B cell (primary cell): Measurements from ENCODE around the gene RFC4. TPM values are rescaled to one million over a fixed set of nuclear protein-coding genes. Genes with fewer than 3 reads are reported as not detected.

Experiments
- ATAC-seq: fragments of 200-7000 bp; cut with Tn5 transposase; one replicate; pipeline ENCODE4 v1.10.0; 2021; ENCODE audit warnings: low read depth, mild to moderate bottlenecking, moderate number of reproducible peaks, moderate library complexity
- CTCF ChIA-PET: fragments of 350-600 bp; sonication (Branson Sonifier 250); formaldehyde crosslinking; loops from one replicate; lab custom pipeline; 2021; ENCODE audit warnings: antibody characterized with exemption, inconsistent platforms; lab: Charles Lee
- POLR2A ChIA-PET: fragments of 350-600 bp; sonication (Branson Sonifier 250); formaldehyde crosslinking; loops from one replicate; lab custom pipeline; 2021; ENCODE audit warnings: antibody characterized with exemption; lab: Charles Lee
- DNase-seq: peaks from one replicate; pipeline ENCODE4 v3.0.0; 2013
- H2AFZ ChIP-seq: 2 replicates; pipeline ENCODE4 v1.6.1; 2012; ENCODE audit warnings: mild to moderate bottlenecking, low read depth, low read length; ENCODE audit not compliant: insufficient read depth, poor library complexity, severe bottlenecking
- H3K27ac ChIP-seq, 2 donors: 1 replicate in 1 of 2; 2 replicates in 1 of 2; pipeline ENCODE4 v1.5.1; 2012 to 2013; ENCODE audit warnings: low read length in 2 of 2, mild to moderate bottlenecking in 2 of 2, moderate library complexity in 1 of 2
- H3K27me3 ChIP-seq, 4 experiments: fragments of 200-600 bp in 1 of 4; sonication (generic) in 1 of 4; replicated peaks in 1 of 4; 1 replicate in 2 of 4; 2 replicates in 2 of 4; pipeline versions ENCODE4 v1.6.1 to v1.7.0; 2013 to 2016; ENCODE audit warnings: low read length in 3 of 4, mild to moderate bottlenecking in 2 of 4, mixed read lengths in 1 of 4, moderate library complexity in 1 of 4; ENCODE audit not compliant: insufficient read depth in 4 of 4, control insufficient read depth in 3 of 4; ENCODE audit errors: control extremely low read depth in 1 of 4
- H3K36me3 ChIP-seq, 2 experiments: replicated peaks in 1 of 2; 1 replicate in 1 of 2; 2 replicates in 1 of 2; pipeline versions ENCODE4 v1.6.1 to v1.7.1; 2013; ENCODE audit warnings: low read length in 1 of 2; ENCODE audit not compliant: insufficient read depth in 2 of 2, control insufficient read depth in 1 of 2; ENCODE audit errors: control extremely low read depth in 1 of 2, extremely low read depth in 1 of 2
- H3K4me1 ChIP-seq, 2 donors: fragments of 200-600 bp in 1 of 2; sonication (generic) in 1 of 2; 1 replicate in 1 of 2; 2 replicates in 1 of 2; pipeline versions ENCODE4 v1.5.1 to v1.6.1; 2013 to 2017; ENCODE audit warnings: low read length in 2 of 2; ENCODE audit not compliant: control insufficient read depth in 2 of 2, insufficient read depth in 2 of 2
- H3K4me2 ChIP-seq: replicated peaks from 2 replicates; pipeline ENCODE3; 2012; ENCODE audit warnings: mild to moderate bottlenecking, low read depth, low read length; ENCODE audit not compliant: poor library complexity, severe bottlenecking
- H3K4me3 ChIP-seq, 5 experiments: fragments of 200-600 bp in 1 of 5; sonication (generic) in 1 of 5; 1 replicate in 3 of 5; 2 replicates in 2 of 5; pipeline versions ENCODE4 v1.5.1 to v1.7.0; 2011 to 2016; ENCODE audit warnings: low read length in 4 of 5, mild to moderate bottlenecking in 4 of 5, low read depth in 2 of 5, control low read depth in 1 of 5, moderate library complexity in 1 of 5; ENCODE audit not compliant: insufficient read depth in 1 of 5; ENCODE audit errors: control extremely low read depth in 1 of 5, extremely low read depth in 1 of 5
- H3K79me2 ChIP-seq: fragments of 200-600 bp; sonication (generic); one replicate; pipeline ENCODE4 v1.6.0; 2016; ENCODE audit warnings: low read length; ENCODE audit not compliant: control insufficient read depth, insufficient read depth
- H3K9ac ChIP-seq: fragments of 200-600 bp; sonication (generic); 2 replicates; pipeline ENCODE4 v1.6.1; 2017; ENCODE audit warnings: mild to moderate bottlenecking, low read length, moderate library complexity
- H3K9me3 ChIP-seq, 3 donors: one replicate each; pipeline versions ENCODE4 v1.6.1 to v1.7.1; 2013; ENCODE audit warnings: low read length in 2 of 3; ENCODE audit not compliant: control insufficient read depth in 2 of 3, insufficient read depth in 1 of 3; ENCODE audit errors: control extremely low read depth in 1 of 3
- H4K20me1 ChIP-seq: 2 replicates; pipeline ENCODE4 v1.6.0; 2012; ENCODE audit warnings: mild to moderate bottlenecking, low read length; ENCODE audit not compliant: insufficient read depth, control insufficient read depth, poor library complexity, severe bottlenecking
- H3K27ac Mint-ChIP-seq: one replicate; pipeline ENCODE4 v1.8.0; 2021; ENCODE audit warnings: mixed read lengths
- H3K27me3 Mint-ChIP-seq: one replicate; pipeline ENCODE4 v1.8.0; 2021; ENCODE audit warnings: mixed read lengths
- H3K4me1 Mint-ChIP-seq: one replicate; pipeline ENCODE4 v1.8.0; 2021; ENCODE audit warnings: mixed read lengths
- H3K4me3 Mint-ChIP-seq: one replicate; pipeline ENCODE4 v1.8.0; 2021; ENCODE audit warnings: mixed read lengths
- H3K9me3 Mint-ChIP-seq: one replicate; pipeline ENCODE4 v1.8.0; 2022; ENCODE audit warnings: mixed read lengths; ENCODE audit not compliant: insufficient read depth
- EZH2 ChIP-seq: IDR thresholded peaks from 2 replicates; pipeline ENCODE4 v1.6.1; 2012; ENCODE audit warnings: borderline replicate concordance, low read depth, mild to moderate bottlenecking, moderate library complexity, low read length; ENCODE audit not compliant: insufficient read depth, poor library complexity, severe bottlenecking
- WGBS: methylation state at CpG from one replicate; pipeline ENCODE4 v1.1.5; 2013; ENCODE audit warnings: missing lambda C conversion rate; ENCODE audit not compliant: insufficient coverage; 5-methylcytosine and 5-hydroxymethylcytosine counted together
- intact Hi-C: fragments of 100-400 bp; cut with micrococcal nuclease; formaldehyde crosslinking; loops from one replicate; pipeline ENCODE4 v1.10.0; 2022
- polyA plus RNA-seq: library from polyadenylated mRNA; depleted of rRNA; stranded (reverse); fragments of >200 nt; gene quantifications from 2 replicates; pipeline ENCODE4 v1.2.3, GENCODE V29; 2012
- total RNA-seq, 2 donors: library from RNA; stranded (reverse); fragments of 120-200 nt in 1 of 2; gene quantifications; 1 replicate in 1 of 2; 2 replicates in 1 of 2; pipeline versions ENCODE4 v1.2.3 to v1.2.4, GENCODE V29; 2013 to 2022
- TF ChIP-seq, protein P1 (sequence below): fragments of 200-600 bp; IDR thresholded peaks from one replicate; pipeline ENCODE4 v1.8.0; 2022; ENCODE audit warnings: antibody characterized with exemption, mild to moderate bottlenecking

The RFC4 gene
- total and polyA plus RNA-seq, 2 donors (not counting 1 experiment from before 2014, with no cell fraction given), result 17.8 to 20.5 TPM

DNA sequence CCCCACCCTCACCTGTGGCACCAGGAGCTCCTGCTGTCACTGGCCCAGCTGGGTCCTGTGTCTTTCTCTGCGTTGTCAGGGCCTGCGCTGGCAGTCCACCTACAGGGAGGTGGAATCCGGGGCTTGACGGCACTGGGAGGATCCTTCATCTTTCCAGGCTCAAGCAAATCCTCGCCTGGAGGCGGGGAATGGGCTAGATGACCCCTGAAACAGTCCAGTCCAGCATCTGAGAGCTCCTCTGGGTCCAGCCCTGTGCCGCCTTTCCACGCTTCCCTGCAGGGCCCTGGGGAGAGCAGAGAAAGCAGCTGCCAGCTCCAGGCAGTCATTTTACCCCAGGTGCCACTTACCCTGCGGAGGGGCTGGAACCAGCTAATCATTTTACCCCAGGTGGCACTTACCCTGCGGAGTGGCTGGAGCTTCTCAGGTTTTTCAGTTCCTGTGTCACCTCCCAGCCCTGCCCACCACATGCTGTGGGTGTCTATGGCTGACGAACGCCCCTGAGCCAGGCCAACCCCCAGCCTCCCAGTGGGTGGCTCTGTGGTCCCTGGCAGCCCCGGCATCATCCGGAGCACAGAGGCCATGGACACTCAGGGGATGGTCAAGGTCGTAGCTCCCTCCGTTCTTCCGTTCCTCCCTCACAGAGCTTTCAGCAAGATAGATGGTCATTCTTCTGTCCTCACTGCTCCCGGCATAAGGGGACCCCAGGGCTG is 18.3 kb upstream of the RFC4 start:
- peaks cover 0 to 49% (median 25%) of the 10 kb centered on the region in 4 experiments for H3K27me3 ChIP-seq
- peaks cover 21% of the 10 kb centered on the region for H3K4me1 Mint-ChIP-seq
- no peaks in the 10 kb centered on the region for H3K36me3 ChIP-seq
- ATAC-seq (no peak), DNase-seq (no peak)
- no peaks in the 10 kb centered on the region for H4K20me1 ChIP-seq
- peaks cover 0 to 4% (median 0%) of the 10 kb centered on the region in 3 donors for H3K9me3 ChIP-seq
- no peak for TF ChIP-seq EZH2
- TF ChIP-seq, protein P1, sequence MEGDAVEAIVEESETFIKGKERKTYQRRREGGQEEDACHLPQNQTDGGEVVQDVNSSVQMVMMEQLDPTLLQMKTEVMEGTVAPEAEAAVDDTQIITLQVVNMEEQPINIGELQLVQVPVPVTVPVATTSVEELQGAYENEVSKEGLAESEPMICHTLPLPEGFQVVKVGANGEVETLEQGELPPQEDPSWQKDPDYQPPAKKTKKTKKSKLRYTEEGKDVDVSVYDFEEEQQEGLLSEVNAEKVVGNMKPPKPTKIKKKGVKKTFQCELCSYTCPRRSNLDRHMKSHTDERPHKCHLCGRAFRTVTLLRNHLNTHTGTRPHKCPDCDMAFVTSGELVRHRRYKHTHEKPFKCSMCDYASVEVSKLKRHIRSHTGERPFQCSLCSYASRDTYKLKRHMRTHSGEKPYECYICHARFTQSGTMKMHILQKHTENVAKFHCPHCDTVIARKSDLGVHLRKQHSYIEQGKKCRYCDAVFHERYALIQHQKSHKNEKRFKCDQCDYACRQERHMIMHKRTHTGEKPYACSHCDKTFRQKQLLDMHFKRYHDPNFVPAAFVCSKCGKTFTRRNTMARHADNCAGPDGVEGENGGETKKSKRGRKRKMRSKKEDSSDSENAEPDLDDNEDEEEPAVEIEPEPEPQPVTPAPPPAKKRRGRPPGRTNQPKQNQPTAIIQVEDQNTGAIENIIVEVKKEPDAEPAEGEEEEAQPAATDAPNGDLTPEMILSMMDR, result no peak
- CTCF ChIA-PET, result interaction anchor here (0.8 to 5.0 kb wide), 5 partner anchors 19 to 341 kb away, joined by 3 to 61 read pairs (median 4); no protein-coding TSS in a partner anchor
- peaks cover 24 to 28% of the 10 kb centered on the region in 2 donors for H3K4me1 ChIP-seq
- peak overlapping the region; percentile 50 for H3K27ac Mint-ChIP-seq
- no peaks in the 10 kb centered on the region for H3K9me3 Mint-ChIP-seq
- H3K27me3 Mint-ChIP-seq, result peaks cover 30% of the 10 kb centered on the region
- no peak overlapping the region for H3K27ac ChIP-seq
- H2AFZ ChIP-seq, result no peak overlapping the region
- peak overlapping the region; percentile 61 for H3K4me3 Mint-ChIP-seq
- no peak overlapping the region for H3K4me3 ChIP-seq
- POLR2A ChIA-PET, result interaction anchor here (0.5 to 1.3 kb wide), 3 partner anchors 40 to 240 kb away, joined by 3 read pairs; no protein-coding TSS in a partner anchor
- peaks cover 2% of the 10 kb centered on the region for H3K79me2 ChIP-seq
- 69% methylated on average over 18 of the region's 18 CpGs for WGBS
- intact Hi-C loops, result loop anchor here (5.0 to 10.0 kb wide), 3 partner anchors 203 to 720 kb away; partner anchors contain the start of gene ETV5
- H3K9ac ChIP-seq, result no peak overlapping the region
- H3K4me2 ChIP-seq, result no peak overlapping the region

DNA sequence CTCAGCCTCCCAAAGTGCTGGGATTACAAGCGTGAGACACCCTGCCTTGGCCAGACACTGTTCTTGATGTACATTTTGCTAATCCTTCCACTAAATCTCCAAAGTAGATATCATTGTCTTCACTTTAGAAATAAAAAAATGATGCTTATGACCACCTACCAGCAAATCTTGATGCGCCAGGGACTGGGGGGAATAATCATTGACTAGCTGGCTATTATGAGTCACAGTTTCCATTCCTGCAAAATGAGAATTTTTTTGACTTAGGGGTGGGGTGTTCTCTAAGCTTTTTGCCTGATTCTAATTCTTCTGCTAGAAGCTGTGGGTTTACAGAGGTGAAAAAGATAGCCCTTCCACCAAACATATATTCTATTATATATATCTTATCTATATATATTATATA is 17.1 kb upstream of the RFC4 start:
- Histone ChIP-seq H4K20me1 (no peaks in the 10 kb centered on the region), H3K27ac (no peak overlapping the region), H3K4me3 (no peak overlapping the region), H3K9me3 (peaks cover 0 to 4% (median 0%) of the 10 kb centered on the region in 3 donors), H3K4me1 (peaks cover 24 to 28% of the 10 kb centered on the region in 2 donors), H3K27me3 (peaks cover 0 to 38% (median 19%) of the 10 kb centered on the region in 4 experiments), H3K36me3 (no peaks in the 10 kb centered on the region), H3K79me2 (peaks cover 2% of the 10 kb centered on the region), H3K4me2 (no peak overlapping the region), H2AFZ (no peak overlapping the region), H3K9ac (no peak overlapping the region)
- Mint-ChIP-seq H3K9me3 (no peaks in the 10 kb centered on the region), H3K27me3 (peaks cover 22% of the 10 kb centered on the region), H3K27ac (no peak overlapping the region), H3K4me3 (no peak overlapping the region), H3K4me1 (peaks cover 21% of the 10 kb centered on the region)
- ChIA-PET CTCF (interaction anchor here (0.7 to 7.1 kb wide), 5 partner anchors 67 to 342 kb away, joined by 3 to 237 read pairs (median 4); partner anchors contain the start of gene AHSG), POLR2A (interaction anchor here (0.7 kb wide), 1 partner anchor 305 kb away, joined by 6 read pairs; no protein-coding TSS in a partner anchor)
- TF ChIP-seq, protein P1, result no peak
- no peak for TF ChIP-seq EZH2
- WGBS, result no CpG with 5 or more reads among the region's 2 CpGs
- DNase-seq (no peak), ATAC-seq (no peak)
- intact Hi-C loops, result loop anchor here (5.0 to 10.0 kb wide), 2 partner anchors 566 to 719 kb away; partner anchors contain the start of gene ETV5
